Medulla oblongata (tissue), 1 donor: ENCODE results near the gene GFER.
A peak's percentile ranks its signal among the peaks of the same experiment; 100 is the strongest.

Experiments
- DNase-seq: peaks from one replicate; pipeline ENCODE4 v3.0.0-alpha.2; 2015; ENCODE audit errors: extremely low spot score

Gene GFER

GRCh38 chr16:1990351-1991134 is 6.5 kb downstream of the GFER start:
- no peak for DNase-seq

- DNase-seq, result no peak
Observed at GRCh38 chr16:1991135-1991551, 7.2 kb downstream of the GFER start.

- DNase-seq, result no peak
Observed at GRCh38 chr16:1991588-1991947, 7.6 kb downstream of the GFER start.

GRCh38 chr16:1991948-1992703 is 8.1 kb downstream of the GFER start:
- peak; percentile 79 for DNase-seq

GRCh38 chr16:1992704-1993317 is 8.8 kb downstream of the GFER start:
- no peak for DNase-seq

GRCh38 chr16:1993731-1994131 is 9.7 kb downstream of the GFER start:
- no peak for DNase-seq

- no peak for DNase-seq
Observed at GRCh38 chr16:1997494-1998359, 13.7 kb downstream of the GFER start.

GRCh38 chr16:1998360-1998835 is 14.4 kb downstream of the GFER start:
- no peak for DNase-seq

- DNase-seq, result no peak
Observed at GRCh38 chr16:1998852-1999801, 15.1 kb downstream of the GFER start.

- no peak for DNase-seq
Observed at GRCh38 chr16:1999866-2000514, 16.0 kb downstream of the GFER start.

- no peak for DNase-seq
Observed at GRCh38 chr16:2001035-2001434, 17.0 kb downstream of the GFER start.

GRCh38 chr16:2001456-2002355 is 17.7 kb downstream of the GFER start:
- DNase-seq, result no peak

GRCh38 chr16:2002406-2003230 is 18.6 kb downstream of the GFER start:
- no peak for DNase-seq

GRCh38 chr16:2003231-2003826 is 19.3 kb downstream of the GFER start:
- no peak for DNase-seq

GRCh38 chr16:2003827-2004641 is 20.0 kb downstream of the GFER start:
- peak; percentile 82 for DNase-seq

- DNase-seq, result no peak
Observed at GRCh38 chr16:2004795-2005517, 21.0 kb downstream of the GFER start.
